SIG-M5 treated with dmso at 0.1 percent for 504 hours (cell line): Measurements from ENCODE around the gene RARA.

Experiments used
- DNase-seq: peaks from one replicate; lab custom pipeline; 2025; ENCODE audit not compliant: unreplicated experiment; lab: John Stamatoyannopoulos, UW

The RARA gene

GRCh38 chr17:40309031-40309948 lies at the start of gene RARA:
Gene RARA, plus strand, starts transcription at chr17:40309180. Its CDS starts 22,039 bp downstream, at chr17:40331219.
- no peak for DNase-seq

DNA sequence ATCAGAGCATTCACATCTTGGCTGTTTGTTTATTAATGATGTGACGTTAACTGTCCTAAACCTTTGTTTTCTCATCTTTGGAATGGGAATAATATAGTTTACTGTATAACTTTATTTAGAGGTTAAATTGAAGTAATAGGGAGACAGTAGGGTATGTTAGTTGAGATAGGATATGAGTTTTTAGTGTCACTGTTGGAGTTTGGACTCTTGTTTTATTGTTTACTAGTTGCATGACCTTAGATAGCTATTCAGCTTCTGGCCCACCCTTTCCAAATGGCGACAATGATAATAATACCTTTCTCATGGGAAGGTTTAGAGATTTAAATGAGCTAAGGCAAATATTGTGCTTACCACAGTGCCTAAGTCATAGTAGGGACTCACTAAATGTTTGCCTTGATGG lies 49.5 kb upstream of the RARA start:
- no peak for DNase-seq

DNA sequence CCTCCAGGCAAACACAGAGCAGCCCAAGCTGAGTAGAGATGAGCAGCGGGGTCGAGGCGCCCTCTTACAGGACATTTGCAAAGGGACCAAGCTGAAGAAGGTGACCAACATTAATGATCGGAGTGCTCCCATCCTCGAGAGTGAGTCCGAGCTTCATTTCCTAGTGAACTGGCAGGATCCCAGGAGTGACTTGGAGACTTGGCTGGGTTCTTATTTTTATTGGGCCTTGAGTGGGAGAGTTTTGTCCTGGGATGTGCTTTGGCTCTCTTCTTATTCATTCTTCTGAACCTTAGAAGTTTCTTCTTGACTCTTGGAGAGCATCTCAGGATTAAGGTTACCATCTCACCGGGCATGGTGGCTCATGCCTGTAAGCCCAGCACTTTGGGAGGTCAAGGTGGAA lies 48.5 kb upstream of the RARA start:
- no peak for DNase-seq

GRCh38 chr17:40264458-40265185 lies 44.4 kb upstream of the RARA start:
- no peak for DNase-seq

DNA sequence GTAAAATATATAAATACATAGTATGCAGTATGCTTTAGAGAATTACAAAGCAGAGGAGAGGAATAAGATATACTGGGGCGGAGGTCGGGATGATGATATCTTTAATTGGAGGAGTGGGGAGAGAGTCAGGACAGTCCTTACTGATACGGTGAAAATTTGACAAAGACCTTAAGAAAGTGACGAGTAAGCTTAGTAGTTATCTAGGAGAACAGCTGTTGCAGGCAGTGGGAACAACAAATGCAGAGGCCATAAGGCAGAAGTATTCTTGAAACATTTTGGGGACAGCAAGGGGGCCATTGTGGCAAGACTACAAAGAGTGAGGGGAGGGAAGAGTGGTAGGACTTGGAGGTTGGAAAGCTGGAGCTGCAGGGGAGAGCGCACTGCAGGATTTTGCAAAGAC lies 43.6 kb upstream of the RARA start:
- no peak for DNase-seq

DNA sequence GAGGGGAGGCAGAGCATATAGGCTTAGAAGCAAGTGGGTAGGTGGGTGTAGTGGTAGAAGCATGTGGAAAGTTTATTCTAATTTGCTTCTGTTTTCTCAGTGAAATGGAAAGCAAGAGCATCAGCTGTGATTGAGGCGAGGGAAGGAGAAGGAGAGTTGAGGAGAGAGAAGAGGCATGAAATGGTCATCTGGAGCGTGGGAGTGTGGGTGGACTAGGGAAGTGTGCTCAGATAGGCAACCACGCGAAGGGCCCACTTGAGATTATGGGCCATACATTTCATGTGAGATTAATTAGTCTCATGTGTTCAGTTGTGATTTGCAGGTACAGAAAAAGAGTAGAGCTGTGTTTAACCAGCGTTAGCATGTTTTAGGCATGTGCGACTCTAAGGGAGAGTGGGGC lies 42.1 kb upstream of the RARA start:
- DNase-seq: no peak

GRCh38 chr17:40268141-40268712 lies 40.8 kb upstream of the RARA start:
- no peak for DNase-seq

DNA sequence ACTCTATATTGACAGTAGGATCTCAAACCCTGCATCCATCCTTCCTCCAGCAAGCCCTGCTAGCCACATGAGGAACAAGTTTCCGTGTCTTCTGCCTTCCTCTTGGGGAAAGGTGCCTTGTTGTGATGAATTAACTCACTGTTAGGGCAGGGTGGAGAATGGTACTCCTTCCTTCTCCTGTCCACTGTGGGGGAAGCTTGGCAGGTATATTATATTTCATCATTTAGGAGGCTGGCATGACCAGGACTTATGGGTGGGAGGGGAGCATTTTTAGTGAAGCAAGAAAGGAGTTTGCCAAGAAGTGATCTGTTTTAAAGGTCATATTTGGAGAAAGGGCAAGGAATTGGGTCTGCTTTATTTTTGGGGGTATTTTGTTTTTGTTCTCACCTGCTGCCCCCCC lies 30.6 kb upstream of the RARA start:
- DNase-seq: no peak

- no peak for DNase-seq
Observed at GRCh38 chr17:40279402-40279801, 29.6 kb upstream of the RARA start.

- no peak for DNase-seq
Observed at GRCh38 chr17:40281663-40282062, 27.3 kb upstream of the RARA start.

DNA sequence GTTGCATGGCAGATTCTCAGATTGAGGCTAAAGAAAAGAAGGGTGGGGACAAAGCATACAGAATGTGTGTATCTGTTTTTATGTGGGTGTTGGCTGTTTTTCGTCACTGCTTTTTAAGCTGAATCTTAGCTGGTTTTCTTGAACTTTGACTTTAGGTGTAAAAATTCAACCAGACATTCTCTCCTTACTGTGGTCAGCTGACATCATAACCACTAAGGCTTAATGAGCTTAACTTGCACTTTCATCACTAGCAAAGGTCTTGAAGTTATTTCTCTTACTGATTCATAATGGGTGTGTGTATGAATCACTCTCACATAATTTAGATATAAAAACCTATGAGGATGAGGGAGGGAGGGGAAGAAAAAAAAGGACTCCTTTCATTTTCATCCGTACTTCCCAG lies 25.3 kb upstream of the RARA start:
- no peak for DNase-seq

DNA sequence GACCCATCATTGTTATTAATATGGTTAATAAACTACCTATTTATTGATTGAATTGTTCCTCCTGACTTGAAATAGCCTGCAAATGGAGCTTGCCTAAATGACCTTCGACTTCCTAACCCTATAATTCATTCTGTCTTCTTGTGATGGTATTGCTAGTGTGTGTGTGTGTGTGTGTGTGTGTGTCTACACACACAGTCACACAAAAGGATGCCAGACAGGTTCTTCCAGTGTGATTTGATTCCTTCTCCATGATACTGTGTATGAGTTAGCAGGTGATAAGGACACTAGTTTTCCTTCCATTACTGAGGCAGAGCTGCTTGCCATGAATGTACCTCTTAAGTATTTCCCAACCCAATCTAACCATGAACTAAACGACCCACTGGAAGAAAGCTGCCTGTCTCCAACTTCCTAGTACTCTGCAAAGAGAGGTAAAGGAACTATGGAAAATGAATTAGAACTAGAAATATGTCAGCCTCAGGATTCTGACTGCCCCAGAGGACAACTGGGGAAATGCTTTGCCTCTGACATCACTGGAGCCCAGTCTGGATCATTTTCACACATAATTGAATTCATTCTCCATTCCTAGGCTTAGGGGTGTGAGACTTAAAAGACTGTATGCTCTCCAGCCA lies 24.8 kb upstream of the RARA start:
- no peak for DNase-seq

DNA sequence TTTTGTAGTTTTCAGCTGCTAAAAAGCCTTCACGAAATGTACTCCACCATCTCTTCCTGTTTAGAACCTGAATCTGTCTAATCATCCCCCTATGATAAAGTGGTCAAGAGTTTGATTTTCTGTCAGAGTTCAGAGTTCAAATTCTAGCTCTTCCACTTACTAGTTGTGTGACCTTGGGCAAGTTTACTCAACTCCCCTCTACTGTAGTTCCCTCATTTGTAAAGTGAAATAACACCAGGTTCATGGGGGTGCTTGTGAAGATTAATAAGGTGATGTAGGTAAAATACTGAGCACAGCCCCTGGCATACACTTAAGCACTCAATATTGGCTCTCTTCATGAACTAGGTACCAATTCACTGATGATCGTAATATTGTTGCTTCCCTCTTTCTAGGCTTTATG lies 22.5 kb upstream of the RARA start:
- no peak for DNase-seq

DNA sequence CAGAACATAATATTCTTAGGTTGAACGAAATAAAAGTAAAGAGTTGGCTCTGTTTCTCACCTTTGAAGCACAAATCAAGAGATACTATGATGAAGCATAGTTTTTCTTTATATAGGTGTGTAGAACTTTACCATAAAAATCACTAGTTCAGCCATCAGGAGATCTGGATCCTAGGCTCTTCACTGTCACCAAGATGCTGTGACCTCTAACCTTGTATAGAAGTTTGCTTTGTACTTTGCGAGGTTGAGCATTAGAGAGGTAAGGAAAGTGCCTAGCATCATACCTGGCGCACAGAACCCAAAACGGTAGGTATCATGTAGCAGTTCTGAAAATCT lies 21.9 kb upstream of the RARA start:
- no peak for DNase-seq

DNA sequence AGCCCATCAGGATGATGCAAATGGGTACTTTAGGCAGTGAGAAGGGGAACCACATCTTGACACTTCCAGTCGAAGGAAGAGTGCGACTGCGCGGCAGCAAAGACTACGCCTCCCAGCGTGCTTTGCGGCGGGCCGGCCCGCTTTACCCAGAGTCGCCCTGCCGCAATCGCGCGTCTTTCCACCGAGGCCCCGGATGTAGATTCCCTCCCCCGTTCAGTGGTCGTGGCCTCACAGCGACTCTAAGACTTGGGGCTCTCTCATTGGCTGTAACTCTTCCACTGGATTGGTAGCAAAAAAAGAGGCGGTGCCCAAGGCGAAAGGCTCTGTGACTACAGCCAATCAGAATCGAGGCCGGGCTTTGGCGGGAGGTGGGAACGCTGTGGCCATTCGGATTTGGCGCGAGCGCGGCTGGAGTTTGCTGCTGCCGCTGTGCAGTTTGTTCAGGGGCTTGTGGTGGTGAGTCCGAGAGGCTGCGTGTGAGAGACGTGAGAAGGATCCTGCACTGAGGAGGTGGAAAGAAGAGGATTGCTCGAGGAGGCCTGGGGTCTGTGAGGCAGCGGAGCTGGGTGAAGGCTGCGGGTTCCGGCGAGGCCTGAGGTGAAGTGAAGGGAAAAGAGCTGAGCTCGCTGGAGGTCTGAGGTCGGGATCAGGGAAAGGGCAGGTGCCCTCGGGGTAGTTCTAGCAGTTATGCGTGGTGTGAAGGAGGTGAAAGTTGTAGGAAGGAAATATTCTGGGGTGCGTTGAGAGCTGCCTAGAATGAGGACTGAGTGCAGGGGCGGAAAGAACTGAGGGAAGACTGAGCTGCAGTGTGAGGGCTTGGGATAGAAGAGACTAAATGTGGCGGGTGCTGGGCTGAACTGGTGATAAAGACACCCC lies 21.2 kb upstream of the RARA start, which contains the start of gene CDC6:
CDC6 (plus strand) TSS at position 386 of the 876 bp plus-strand sequence. CDS start 1,542 bp downstream, outside the sequence.
- DNase-seq: peak; percentile 100

GRCh38 chr17:40290629-40291280 lies 18.2 kb upstream of the RARA start:
- DNase-seq: peak; percentile 82

- no peak for DNase-seq
Observed at GRCh38 chr17:40291281-40291664, 17.7 kb upstream of the RARA start.

DNA sequence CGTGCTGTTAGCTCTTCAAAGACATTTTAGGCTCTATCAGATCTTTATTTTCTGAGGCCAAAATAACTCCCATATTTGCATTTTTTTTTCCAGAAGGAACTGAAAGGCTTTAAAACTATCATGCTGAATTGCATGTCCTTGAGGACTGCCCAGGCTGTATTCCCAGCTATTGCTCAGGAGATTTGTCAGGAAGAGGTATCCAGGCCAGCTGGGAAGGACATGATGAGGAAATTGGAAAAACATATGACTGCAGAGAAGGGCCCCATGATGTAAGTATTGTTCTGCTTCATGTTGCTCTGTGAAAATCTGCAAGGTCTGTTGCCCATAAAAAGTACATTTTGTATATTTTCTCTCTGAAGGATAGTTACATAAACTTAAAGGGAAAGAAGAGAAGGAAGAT lies 15.6 kb upstream of the RARA start:
- DNase-seq: no peak

GRCh38 chr17:40295488-40296436 lies 13.2 kb upstream of the RARA start:
- DNase-seq: no peak
